Measurements from ENCODE around the gene SLC51B.
"Not testable (repeated sequence)": the region's sequence is repeated elsewhere in the genome, so short reads cannot be mapped to it uniquely, and the experiment has no call there.

The SLC51B gene

DNA sequence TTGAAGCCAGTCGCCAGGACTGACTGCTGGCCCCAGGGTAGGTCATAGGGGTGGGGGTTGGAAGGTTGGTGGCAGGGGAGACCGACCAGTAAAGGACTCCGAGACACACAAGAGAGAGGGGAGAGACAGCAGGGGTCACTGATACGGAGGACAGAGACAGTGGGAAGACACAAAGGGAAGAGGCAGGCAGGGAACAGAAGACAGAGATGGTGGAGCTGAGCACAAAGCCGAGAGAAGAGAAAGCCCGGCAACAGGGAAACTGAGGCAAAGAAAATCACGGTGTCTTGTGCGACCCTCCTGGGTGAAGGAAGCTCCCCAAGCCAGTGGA lies 22.1 kb downstream of the SLC51B start:
- DNase-seq, result no peak

DNA sequence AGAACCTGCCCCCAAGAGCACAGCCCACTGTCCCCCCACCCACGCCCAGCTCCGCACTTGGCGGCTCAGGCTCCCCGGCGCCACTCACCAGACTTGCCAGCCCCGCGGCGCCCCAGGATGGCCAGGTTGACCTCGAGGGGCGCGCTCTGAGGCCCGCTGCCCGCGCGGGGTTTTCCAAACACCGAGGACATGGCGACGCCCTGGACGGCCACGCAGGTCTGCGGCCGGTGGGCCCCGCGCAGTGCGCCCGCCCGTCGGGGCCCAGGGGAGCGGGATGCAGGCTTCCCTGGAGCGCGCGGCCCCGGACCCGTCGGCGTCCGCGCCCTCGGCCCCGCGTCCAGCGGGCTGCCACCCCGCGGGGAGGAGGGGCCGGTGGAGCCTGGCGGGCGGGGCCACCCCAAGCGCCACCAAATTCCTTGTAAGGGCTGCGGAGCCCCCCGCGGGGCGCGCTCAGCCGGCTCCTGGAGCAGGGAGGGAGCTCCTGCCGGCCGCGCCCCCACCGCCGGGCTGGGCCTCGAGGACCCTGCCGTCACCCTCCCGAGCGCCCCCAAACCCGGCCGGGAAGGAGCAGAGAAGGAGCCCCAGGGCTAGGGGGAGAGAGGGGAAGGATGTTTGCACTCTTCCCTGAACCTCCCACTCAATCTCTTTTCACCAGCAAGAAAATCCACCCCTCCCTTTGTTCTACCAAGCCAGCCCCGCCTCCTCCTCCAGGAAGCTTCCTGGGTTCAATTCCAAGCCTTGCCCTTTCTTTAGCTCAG lies 22.6 kb downstream of the SLC51B start, which contains the start of gene RASL12:
Gene RASL12 (minus strand): TSS at position 347 of the 758 bp plus-strand sequence. CDS start 156 bp downstream, at position 191.
- peak; percentile 30 for DNase-seq

DNA sequence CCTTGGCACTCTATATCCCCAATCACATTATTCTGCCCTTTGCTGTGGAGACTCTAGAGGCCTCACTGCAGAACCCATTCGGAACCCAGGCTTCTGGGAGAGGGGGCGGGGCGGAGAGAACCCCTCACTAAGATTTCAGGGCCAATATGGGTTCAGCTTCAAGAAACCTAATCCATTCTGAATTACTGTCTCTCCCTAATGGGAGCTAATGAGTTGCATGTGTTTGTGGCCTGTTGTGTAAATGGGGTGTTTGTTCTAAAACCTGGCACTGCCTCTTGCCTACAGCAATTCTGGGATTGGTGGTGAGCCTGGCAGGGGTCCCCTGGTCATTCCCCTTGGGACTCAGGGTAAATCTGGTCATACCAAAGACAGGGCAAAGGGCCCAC lies 23.2 kb downstream of the SLC51B start:
- DNase-seq, result no peak

DNA sequence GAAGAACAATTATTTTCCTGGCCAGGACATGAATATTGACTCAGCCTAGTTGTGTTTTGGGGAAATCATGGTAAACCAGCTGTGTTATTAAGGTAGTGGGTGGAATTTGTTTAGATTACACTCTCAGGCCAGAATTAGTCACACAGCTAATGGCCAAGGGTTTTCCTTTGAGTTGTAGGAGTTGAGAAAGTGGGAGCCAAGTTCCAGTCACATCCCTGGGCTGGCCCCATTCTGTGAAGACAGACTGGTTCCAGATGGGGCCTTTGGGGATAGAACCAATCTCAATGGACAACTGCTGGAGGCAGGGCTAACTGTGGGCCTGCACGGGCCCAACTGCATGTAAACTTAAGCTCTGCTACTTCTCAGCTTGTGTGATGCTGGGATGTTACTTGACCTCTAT lies 24.0 kb downstream of the SLC51B start:
- no peak for DNase-seq

DNA sequence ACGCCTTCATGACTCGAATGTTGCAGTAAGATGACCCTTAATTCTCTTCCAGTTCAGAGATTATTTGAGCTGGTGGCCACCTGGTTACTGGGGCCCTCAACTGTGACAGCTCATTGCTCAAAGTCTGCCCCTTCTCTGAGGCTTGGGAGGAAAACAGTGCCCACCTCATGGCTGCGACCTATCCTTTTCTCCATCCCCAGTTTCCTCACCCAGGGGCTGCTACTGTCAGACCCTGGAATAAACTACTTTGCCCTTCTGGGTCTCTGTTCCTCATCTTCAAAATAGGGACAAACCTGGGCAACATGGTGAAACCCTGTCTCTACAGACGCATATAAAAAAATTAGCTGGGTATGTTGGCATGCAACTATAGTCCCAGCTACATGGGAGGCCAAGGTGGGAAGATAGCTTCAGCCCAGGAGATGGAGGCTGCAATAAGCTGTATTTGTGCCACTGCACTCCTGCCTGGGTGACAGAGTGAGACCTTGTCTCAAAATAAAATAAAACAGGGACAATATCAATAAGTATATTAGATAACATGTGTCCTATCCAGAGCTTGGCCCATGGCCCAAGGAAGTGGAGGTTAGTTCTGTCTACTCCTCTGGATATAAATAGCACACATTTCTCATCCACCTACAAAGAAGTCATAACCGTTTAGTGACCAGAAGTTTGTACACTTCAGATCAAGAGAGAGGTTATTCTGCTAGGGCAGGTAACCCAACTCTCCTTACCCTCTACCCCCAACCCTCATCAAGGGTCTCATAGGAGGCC lies 24.8 kb downstream of the SLC51B start:
- DNase-seq, result no peak

DNA sequence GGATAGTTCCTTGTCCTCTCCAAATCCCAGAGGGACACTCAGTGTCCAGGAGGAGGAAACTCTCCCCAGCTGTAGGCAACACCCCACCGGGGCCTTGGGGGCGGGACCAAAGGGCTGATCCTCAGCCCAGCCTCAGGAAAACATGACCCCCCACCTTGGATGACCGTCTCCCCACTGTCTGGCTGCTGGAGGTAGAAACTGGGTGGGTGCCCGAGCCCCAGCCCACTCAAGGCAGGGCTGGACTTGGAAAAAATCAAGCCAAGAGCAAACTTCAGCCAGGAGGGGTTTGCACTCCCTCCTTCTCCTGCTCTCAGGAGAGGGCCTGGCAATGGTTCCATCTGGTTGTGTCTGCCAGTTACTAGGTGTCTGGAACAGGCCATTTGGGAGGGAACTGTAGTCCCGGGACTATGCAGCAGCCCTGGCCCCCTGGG lies 26.2 kb downstream of the SLC51B start:
- DNase-seq, result no peak

DNA sequence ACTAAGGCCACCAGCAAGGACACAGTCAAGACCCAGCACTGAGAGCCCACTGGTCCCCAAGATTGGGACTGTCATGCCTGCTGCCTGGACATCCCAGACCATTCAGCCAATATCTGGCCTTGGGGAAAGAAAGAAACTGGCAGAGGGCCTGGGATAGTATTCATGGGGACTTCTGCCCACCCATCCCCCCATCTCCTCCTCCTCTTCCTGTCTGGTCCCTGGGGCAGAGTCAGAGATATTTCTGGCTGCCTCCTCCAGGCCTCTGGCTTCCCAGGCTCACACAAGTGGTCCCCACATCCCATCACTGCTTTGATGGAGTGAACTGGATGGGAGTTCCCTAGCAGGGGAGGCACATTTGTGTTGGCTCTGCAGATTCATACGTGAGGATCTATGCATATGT lies 26.8 kb downstream of the SLC51B start:
- DNase-seq, result no peak

DNA sequence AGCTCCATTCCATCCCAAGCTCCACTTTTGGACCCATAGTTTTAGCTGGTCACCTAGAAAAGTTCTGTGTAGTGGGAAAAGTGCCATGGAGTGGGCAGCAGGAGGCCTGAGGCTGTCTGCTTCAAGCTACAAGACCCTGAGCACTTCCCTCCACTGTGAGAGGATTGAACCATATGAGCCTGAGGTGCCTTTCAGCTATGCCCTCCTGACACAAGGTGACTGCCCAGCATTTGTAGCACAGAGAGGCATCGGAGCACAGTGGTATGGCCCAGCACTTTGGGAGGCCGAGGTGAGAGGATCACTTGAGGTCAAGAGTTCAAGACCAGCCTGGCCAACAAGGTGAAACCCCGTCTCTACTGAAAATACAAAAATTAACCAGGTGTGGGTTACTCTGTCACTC lies 27.4 kb downstream of the SLC51B start:
- DNase-seq, result no peak

DNA sequence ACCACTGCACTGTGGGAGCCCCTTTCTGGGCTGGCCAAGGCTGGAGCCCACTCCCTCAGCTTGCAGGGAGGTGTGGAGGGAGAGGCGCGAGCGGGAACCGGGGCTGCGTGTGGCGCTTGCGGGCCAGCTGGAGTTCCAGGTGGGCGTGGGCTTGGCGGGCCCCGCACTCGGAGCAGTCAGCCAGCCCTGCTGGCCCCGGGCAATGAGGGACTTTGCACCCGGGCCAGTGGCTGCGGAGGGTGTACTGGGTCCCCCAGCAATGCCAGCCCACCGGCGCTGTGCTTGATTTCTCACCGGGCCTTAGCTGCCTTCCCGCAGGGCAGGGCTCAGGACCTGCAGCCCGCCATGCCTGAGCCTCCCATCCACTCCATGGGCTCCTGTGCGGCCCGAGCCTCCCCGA lies 29.8 kb downstream of the SLC51B start:
- not testable (repeated sequence) for DNase-seq

DNA sequence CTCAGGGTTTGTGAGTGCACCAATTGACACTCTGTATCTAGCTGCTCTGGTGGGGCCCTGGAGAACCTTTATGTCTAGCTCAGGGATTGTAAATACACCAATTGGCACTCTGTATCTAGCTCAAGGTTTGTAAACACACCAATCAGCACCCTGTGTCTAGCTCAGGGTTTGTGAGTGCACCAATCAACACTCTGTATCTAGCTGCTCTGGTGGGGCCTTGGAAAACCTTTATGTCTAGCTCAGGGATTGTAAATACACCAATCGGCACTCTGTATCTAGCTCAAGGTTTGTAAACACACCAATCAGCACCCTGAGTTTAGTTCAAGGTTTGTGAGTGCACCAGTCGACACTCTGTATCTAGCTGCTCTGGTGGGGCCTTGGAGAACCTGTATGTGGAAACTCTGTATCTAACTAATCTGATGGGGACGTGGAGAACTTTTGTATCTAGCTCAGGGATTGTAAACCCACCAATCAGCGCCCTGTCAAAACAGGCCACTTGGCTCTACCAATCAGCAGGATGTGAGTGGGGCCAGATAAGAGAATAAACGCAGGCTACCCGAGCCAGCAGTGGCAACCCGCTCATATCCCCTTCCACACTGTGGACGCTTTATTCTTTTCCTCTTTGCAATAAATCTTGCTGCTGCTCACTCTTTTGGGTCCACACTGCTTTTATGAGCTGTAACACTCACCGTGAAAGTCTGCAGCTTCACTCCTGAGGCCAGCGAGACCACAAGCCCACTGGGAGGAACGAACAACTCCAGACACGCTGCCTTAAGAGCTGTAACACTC lies 30.6 kb downstream of the SLC51B start:
- not testable (repeated sequence) for DNase-seq

DNA sequence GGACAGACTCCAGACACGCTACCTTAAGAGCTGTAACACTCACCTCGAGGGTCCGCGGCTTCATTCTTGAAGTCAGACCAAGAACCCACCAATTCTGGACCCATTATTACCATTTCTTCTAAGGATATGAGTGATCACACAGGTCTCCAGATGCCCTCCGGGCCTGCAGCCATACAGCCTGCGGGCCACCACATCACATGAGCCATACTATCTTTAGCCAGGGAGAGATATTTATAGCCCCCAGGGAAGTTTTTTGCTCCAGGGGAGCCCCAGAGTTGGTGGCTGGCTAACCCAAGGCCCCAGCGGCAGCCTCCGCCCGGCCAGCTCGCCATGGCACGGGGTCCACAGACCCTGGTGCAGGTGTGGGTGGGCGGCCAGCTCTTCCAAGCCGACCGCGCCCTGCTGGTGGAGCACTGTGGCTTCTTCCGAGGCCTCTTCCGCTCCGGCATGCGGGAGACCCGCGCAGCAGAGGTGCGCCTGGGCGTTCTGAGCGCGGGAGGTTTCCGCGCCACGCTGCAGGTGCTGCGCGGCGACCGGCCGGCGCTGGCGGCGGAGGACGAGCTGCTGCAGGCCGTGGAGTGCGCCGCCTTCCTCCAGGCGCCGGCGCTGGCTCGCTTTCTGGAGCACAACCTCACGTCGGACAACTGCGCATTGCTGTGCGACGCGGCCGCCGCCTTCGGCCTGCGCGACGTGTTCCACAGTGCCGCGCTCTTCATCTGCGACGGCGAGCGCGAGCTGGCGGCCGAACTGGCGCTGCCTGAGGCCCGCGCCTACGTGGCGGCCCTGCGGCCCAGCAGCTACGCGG lies 31.5 kb downstream of the SLC51B start, which contains the start of gene KBTBD13:
Gene KBTBD13 (plus strand): TSS at position 261 of the 805 bp plus-strand sequence. CDS start 70 bp downstream, at position 331.
- no peak for DNase-seq

DNA sequence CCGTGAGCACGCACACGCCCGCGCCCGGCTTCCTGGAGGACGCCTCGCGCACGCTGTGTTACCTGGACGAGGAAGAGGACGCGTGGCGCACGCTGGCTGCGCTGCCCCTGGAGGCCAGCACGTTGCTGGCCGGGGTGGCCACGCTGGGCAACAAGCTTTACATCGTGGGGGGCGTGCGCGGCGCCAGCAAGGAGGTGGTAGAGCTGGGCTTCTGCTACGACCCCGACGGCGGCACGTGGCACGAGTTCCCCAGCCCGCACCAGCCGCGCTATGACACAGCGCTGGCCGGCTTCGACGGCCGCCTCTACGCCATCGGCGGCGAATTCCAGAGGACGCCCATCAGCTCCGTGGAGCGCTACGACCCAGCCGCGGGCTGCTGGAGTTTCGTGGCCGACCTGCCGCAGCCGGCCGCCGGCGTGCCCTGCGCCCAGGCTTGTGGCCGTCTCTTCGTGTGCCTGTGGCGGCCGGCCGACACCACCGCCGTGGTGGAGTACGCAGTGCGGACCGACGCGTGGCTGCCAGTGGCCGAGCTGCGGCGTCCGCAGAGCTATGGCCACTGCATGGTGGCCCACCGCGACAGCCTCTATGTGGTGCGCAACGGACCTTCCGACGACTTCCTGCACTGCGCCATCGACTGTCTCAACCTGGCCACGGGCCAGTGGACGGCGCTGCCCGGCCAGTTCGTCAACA lies 32.2 kb downstream of the SLC51B start:
- DNase-seq, result no peak

DNA sequence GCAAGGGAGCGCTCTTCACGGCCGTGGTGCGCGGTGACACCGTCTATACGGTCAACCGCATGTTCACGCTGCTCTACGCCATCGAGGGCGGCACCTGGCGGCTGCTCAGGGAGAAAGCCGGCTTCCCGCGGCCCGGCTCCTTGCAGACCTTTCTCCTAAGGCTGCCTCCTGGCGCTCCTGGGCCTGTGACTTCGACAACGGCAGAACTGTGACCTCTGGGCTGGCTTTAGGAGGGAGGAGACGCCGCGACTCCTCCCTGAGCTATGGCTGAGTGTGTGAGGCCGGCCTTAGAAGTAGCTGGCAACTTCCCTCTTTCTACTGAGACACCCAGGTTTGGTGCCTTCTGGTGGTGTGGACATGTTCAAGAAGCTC lies 32.8 kb downstream of the SLC51B start:
- DNase-seq, result no peak

DNA sequence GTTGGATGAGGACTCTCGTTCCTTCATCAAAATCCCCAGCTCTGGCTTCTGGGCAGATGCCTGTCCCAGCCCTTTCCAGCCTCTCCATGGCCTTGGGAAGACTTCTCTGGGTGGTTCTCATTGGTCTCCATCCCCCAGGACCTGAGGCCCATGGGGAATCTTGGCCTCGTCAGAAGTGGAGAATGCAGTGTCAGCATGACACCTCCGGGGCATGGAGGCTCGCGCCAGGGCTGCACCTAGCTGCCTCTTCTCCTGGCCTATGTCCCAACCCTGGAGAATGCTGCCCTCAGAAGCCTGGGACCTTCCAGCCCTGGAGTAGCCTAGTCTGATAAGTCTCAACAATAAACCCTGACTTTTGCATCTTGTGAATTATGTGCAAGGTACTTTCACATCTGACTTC lies 34.4 kb downstream of the SLC51B start:
- DNase-seq, result no peak

DNA sequence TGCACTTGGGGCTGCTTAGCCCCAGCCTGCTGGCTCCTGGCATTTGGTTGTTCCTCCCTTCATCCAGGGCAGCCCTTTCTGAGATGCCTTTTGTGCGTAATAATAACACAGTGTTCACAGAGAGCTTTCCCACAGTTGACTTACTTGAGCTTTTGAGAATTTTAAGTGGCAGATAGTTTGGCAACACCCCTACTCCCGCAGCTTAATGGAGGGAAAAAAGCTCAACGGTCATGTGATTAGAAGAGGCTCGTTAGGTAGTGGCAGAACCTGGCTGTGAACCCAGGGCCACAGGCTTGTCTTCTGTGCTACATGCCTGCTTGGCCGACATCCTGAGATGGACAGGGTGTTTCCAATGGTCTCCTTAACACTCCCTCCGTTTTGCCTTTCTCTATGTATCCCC lies 36.1 kb downstream of the SLC51B start:
- DNase-seq, result no peak

DNA sequence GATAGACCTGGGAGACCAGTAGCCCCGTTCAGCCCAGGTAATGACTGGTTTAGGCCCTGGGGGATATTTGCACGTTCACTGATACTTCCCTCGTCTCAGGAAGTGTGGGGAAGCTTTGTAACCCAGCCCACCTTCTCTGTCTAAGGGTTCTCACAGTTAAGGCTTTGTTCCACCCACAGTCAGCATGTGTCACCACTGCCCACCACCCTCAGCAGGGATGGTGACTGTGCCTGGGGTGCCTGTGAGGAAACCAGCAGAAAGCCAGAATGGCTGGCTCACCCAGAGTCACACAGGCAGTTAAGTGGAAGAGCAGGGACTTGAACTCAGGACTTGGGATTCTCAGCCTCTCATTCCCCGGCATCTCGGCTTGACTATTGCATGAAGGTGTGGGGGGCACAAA lies 36.6 kb downstream of the SLC51B start:
- DNase-seq, result no peak

DNA sequence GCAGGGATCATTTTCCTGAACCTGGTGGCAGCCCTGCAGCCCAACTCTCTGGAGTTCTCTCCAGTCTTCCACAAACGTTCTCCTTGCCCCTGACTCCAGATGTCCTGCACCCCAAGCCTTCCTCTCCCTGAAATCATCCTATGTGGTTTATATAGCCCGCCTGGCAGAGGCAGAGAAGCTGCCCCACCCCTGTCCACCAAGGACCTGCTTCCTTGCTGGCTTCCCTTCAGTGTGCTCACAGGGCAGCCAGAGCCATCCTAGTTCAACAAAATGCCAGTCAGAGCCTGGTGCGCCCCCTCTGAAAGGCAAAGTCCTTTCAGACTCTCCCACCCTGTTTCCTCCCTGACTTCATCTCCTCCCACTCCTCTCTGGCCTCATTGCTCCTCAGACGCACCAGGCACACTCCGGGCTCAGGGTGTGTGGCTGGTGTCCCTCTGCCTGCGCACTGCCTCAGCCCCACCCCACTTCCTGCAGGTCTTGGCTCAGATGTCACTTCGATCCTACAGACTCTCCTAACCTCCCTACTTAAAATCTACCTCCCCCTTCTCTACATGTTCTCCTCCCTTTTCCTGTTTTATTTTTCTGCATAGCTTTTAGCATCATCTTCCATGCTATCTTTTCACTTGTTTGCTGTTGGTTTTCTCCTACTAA lies 37.2 kb downstream of the SLC51B start:
- DNase-seq, result no peak

DNA sequence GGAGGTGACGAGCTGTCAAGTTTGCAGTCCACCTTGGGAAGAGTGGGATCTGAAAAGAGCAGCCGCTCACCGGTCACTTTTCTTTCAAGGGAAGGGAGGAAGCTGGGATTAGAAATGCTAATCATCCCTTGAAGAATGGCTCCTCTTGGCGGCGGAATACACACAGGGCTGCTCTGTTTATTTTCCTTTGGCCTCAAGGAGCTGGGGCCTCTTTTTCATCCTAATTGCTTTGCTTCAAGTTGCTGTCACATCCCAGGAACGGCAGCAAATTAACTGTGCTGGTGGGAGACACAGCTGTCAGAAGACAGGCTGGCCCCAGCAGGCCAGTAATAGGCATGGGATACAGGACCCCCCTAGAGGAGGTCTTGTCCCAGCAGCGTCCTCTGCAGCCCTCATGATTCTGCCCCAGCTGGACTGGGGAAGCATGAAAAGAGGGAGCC lies 38.1 kb downstream of the SLC51B start:
- DNase-seq, result peak; percentile 67

DNA sequence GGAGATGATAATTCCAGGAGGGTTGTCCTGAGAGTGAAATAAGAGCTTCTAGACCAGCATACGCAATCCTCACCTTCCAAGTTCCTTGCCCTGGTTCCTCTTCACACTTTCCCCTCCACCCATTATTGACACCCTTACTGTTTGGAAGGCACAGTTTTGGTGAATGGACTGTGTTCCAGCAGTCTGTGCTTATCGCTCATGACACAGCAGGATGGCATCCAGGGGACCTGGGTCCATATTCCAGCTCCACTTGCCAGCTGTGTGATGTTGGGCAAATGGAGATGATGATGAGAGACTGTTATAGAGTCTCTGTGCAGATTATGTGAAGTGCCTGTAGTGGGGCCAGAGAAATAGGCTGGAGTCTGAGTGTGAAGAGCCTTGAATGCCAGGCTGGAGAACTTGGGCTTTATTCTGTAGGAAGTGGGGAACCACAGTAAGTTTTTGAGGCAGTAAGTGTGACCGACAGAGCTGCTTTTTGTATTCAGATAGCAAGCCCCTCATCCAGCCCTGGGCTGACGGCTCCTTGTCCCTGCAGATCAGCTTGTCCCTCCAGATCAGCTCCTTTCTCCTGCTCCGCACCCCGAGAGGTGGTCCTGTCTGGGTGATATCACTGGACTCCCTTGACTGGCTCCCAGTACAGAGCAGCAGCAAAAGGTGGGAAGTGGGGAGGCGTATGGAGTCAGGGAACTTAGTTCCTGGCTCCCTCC lies 39.5 kb downstream of the SLC51B start:
- no peak for DNase-seq

DNA sequence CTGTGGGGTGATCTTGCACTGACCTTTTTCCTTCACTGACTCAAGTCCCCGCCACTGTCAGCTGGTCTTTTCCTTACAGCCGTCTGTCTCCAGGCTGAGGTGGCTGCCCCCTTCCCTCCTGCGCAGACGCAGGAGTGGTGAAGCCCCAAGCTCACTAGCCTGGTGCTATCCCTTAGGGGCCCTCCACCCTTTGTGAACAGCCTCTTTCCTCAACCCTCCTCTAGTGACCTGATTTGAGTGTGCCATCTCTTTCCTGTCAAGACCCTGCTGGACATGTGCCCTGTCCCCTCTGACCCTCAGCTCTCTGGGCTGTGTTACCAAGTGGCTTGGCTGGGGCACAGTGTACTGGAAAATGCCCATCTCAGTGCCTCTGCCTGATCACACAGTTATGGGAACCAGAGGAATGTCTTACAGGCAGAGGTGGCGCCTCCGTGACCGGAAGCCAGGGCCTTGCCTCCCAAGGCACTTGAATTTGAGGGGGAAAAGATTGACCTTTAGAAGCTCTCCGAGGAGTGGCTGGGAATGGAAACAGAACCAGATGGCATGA lies 40.1 kb downstream of the SLC51B start:
- no peak for DNase-seq

All from NCI-H82 (cell line).